Psoas muscle (tissue), 8 donors: Measurements from ENCODE around the gene AP5M1. TPM values are rescaled to one million over a fixed set of nuclear protein-coding genes. Genes with fewer than 3 reads are reported as not detected.
"Not testable (repeated sequence)": the region's sequence is repeated elsewhere in the genome, so short reads cannot be mapped to it uniquely, and the experiment has no call there.

Experiments used
- ATAC-seq, 4 donors: fragments of 200-7000 bp; cut with Tn5 transposase; one replicate each; pipeline ENCODE4 v1.9.1; 2020; ENCODE audit warnings: moderate library complexity in 3 of 4, mild to moderate bottlenecking in 2 of 4
- DNase-seq, 2 donors: peaks; one replicate each; pipeline ENCODE4 v3.0.0-alpha.2; 2020
- H3K27ac ChIP-seq: fragments of 200-600 bp; one replicate; pipeline ENCODE4 v1.8.0; 2022
- H3K27me3 ChIP-seq, 3 donors: fragments of 200-600 bp in 1 of 3; one replicate each; pipeline versions ENCODE4 v1.6.1 to v1.8.0; 2013 to 2022; ENCODE audit warnings: low read length in 2 of 3, mild to moderate bottlenecking in 2 of 3, moderate library complexity in 1 of 3; ENCODE audit not compliant: insufficient read depth in 3 of 3
- H3K36me3 ChIP-seq, 2 donors: fragments of 200-600 bp in 1 of 2; one replicate each; pipeline versions ENCODE4 v1.6.1 to v1.8.0; 2013 to 2022; ENCODE audit warnings: low read depth in 1 of 2, mild to moderate bottlenecking in 1 of 2, moderate library complexity in 1 of 2; ENCODE audit not compliant: insufficient read depth in 1 of 2
- H3K4me1 ChIP-seq: fragments of 200-600 bp; one replicate; pipeline ENCODE4 v1.8.0; 2022
- H3K4me3 ChIP-seq: fragments of 200-600 bp; one replicate; pipeline ENCODE4 v1.8.0; 2022; ENCODE audit warnings: mild to moderate bottlenecking
- H3K9me3 ChIP-seq: fragments of 200-600 bp; one replicate; pipeline ENCODE4 v1.8.0; 2022
- CTCF ChIP-seq: fragments of 200-600 bp; IDR thresholded peaks from one replicate; pipeline ENCODE4 v1.8.0; 2022; ENCODE audit warnings: antibody characterized with exemption
- WGBS, 3 donors: extraction: QIAGEN DNeasy Blood & Tissue Kit; methylation state at CpG; one replicate each; pipeline versions ENCODE4 v1.1.6 to v1.1.7; 2013; 5-methylcytosine and 5-hydroxymethylcytosine counted together
- intact Hi-C, 2 donors: fragments of 100-400 bp; cut with DNase I; formaldehyde crosslinking; loops; one replicate each; pipeline versions ENCODE4 v1.11.0 to v1.14.2; 2022
- polyA plus RNA-seq, 3 donors: library from polyadenylated mRNA; stranded (reverse); fragments of 200-250 nt; gene quantifications; one replicate each; pipeline ENCODE4 v1.2.3, GENCODE V29; 2013
- total RNA-seq, 4 donors: library from RNA; stranded (reverse); fragmentation: NEBNext Ultra II Directional in 2 of 4; extraction: Animal tissue kit (Norgen Biotek cat#: 25700) in 2 of 4; gene quantifications; one replicate each; pipeline versions ENCODE4 v1.2.1 to v1.2.4, GENCODE V29; 2021 to 2023
- donor health status: healthy with polysubstance abuse.
- donor health status: DM: no; HTN: no; CAD: no; lungs with moderate emphysema.
- donor health status: Bipolar disorder and iron deficiency.
- donor health status: healthy.
- donor health status: DM: yes; HTN: yes; CAD: no.
- donor health status: DM: no; HTN: no; CAD: no.
- donor health status: DM: no; HTN: no; CAD: no.
- donor health status: DM: yes; HTN: yes; CAD: no.

The AP5M1 gene
- total and polyA plus RNA-seq, 7 donors: 11.7 to 64.0 (median 27.2) TPM

- Histone ChIP-seq H3K4me3 (no peak overlapping the region), H3K4me1 (no peaks in the 10 kb centered on the region), H3K27me3 (no peaks in the 10 kb centered on the region), H3K36me3 (peaks cover 2 to 37% of the 10 kb centered on the region in 2 donors), H3K27ac (no peak overlapping the region), H3K9me3 (no peaks in the 10 kb centered on the region)
- DNase-seq (no peak), ATAC-seq (no peak)
- 79 to 85% (median 83%) methylated on average over 2 of the region's 2 CpGs for WGBS, 3 donors
- intact Hi-C loops: no loop called here
- TF ChIP-seq CTCF: no peak
These were observed 21.7 kb upstream of the AP5M1 start for GRCh38 chr14:57246933-57247657.

GRCh38 chr14:57254884-57255283, 13.9 kb upstream of the AP5M1 start:
- H3K4me1 ChIP-seq: peaks cover 4% of the 10 kb centered on the region
- no peaks in the 10 kb centered on the region for H3K36me3 ChIP-seq
- no peaks in the 10 kb centered on the region for H3K9me3 ChIP-seq
- no peak overlapping the region for H3K27ac ChIP-seq
- no peak for TF ChIP-seq CTCF
- H3K4me3 ChIP-seq: no peak overlapping the region
- ATAC-seq (no peak), DNase-seq (no peak)
- no peaks in the 10 kb centered on the region for H3K27me3 ChIP-seq
- intact Hi-C loops: no loop called here

- H3K9me3 ChIP-seq, H3K27ac ChIP-seq, H3K4me3 ChIP-seq, H3K4me1 ChIP-seq, ATAC-seq, intact Hi-C loops, DNase-seq, H3K27me3 ChIP-seq, H3K36me3 ChIP-seq: not testable (repeated sequence)
- 87 to 93% (median 90%) methylated on average over 2 of the region's 2 CpGs for WGBS, 3 donors
These were observed 10.6 kb upstream of the AP5M1 start for GRCh38 chr14:57258221-57258620.

- no peak for TF ChIP-seq CTCF
- Histone ChIP-seq H3K4me1 (peaks cover 8% of the 10 kb centered on the region), H3K9me3 (no peaks in the 10 kb centered on the region), H3K4me3 (no peak overlapping the region), H3K27me3 (no peaks in the 10 kb centered on the region), H3K36me3 (no peaks in the 10 kb centered on the region), H3K27ac (no peak overlapping the region)
- DNase-seq (no peak), ATAC-seq (no peak)
- intact Hi-C loops: loop anchor here in 1 of 2 donors (10.0 kb wide), 1 partner anchor 135 kb away; the partner anchor contains the start of gene NAA30
- 86 to 94% (median 89%) methylated on average over 1 of the region's 1 CpG for WGBS, 3 donors
These were observed 9.1 kb upstream of the AP5M1 start for GRCh38 chr14:57259672-57260071.

- intact Hi-C loops: loop anchor here in 1 of 2 donors (10.0 kb wide), 1 partner anchor 133 kb away; the partner anchor contains the start of gene NAA30
- no peak overlapping the region for H3K4me3 ChIP-seq
- H3K9me3 ChIP-seq: no peaks in the 10 kb centered on the region
- DNase-seq (no peak), ATAC-seq (no peak)
- H3K27me3 ChIP-seq: no peaks in the 10 kb centered on the region
- TF ChIP-seq CTCF: no peak
- H3K27ac ChIP-seq: no peak overlapping the region
- peaks cover 17% of the 10 kb centered on the region for H3K4me1 ChIP-seq
- H3K36me3 ChIP-seq: no peaks in the 10 kb centered on the region
These were observed 7.2 kb upstream of the AP5M1 start for GRCh38 chr14:57261604-57262003.
